Left ventricle myocardium inferior (tissue), 1 donor: ENCODE data around the gene CCND1. TPM values are rescaled to one million over a fixed set of nuclear protein-coding genes. Genes with fewer than 3 reads are reported as not detected.

Experiments
- DNase-seq: peaks from one replicate; pipeline ENCODE4 v3.0.0-alpha.2; 2020
- H3K27ac ChIP-seq: fragments of 200-600 bp; replicated peaks from 2 replicates; pipeline ENCODE4 v1.8.0; 2021
- H3K27me3 ChIP-seq: fragments of 200-600 bp; 2 replicates; pipeline ENCODE4 v1.8.0; 2021; ENCODE audit warnings: low read depth
- H3K36me3 ChIP-seq: fragments of 200-600 bp; 2 replicates; pipeline ENCODE4 v1.8.0; 2021
- H3K4me1 ChIP-seq: fragments of 200-600 bp; 2 replicates; pipeline ENCODE4 v1.8.0; 2021
- H3K4me3 ChIP-seq: fragments of 200-600 bp; 2 replicates; pipeline ENCODE4 v1.8.0; 2021; ENCODE audit warnings: mild to moderate bottlenecking, moderate library complexity
- H3K9me3 ChIP-seq: fragments of 200-600 bp; replicated peaks from 2 replicates; pipeline ENCODE4 v1.8.0; 2021
- intact Hi-C: fragments of 100-400 bp; cut with micrococcal nuclease; formaldehyde crosslinking; loops from one replicate; pipeline ENCODE4 v1.11.0; 2022
- total RNA-seq: library from RNA; stranded (reverse); fragmentation: NEBNext Ultra II Directional; extraction: Animal tissue kit (Norgen Biotek cat#: 25700); gene quantifications from one replicate; pipeline ENCODE4 v1.2.1, GENCODE V29; 2021
- TF ChIP-seq, protein P1 (sequence below): fragments of 200-600 bp; IDR thresholded peaks from 2 replicates; pipeline ENCODE4 v1.8.0; 2021; ENCODE audit warnings: antibody characterized with exemption, mild to moderate bottlenecking, borderline replicate concordance
- donor health status: DM: no; HTN: yes; CAD: no; lungs with severe emphysema.

CCND1 gene
- total RNA-seq, 1 donor from 2014 or later = 160 TPM

DNA sequence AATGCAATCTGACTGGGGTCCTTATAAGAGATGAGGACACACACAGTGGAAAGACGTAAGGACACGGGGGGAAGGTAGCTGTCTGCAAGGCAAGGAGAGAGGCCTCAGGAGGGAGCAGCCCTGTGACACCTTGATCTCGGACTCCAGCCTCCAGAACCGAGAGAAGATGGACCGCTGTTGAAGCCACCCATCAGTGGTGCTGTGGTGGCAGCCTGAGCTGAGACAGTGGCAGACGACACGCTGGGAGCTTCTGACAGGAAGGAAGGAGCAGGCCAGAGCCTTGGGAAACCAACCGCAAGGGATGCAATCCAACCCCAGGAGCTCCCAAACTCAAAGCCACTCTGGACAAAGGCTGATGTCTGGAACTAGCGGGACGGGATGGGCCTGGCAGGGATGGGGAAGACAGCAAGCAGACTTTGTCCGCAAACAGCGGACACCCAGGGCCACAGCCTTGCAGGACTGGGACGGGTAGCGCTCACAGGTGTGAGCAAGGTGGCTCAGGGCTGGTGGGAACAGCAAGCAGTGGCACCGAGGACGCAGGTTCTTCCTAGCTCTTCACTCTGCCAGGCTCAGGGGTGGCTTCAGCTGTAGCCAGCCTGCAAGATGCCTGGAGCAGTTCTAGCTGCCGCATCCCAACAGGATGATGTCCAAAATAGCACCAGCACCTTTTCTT, 23.3 kb downstream of the CCND1 start:
- DNase-seq = no peak
- peaks cover 6% of the 10 kb centered on the region for H3K4me1 ChIP-seq
- H3K36me3 ChIP-seq = peaks cover 64% of the 10 kb centered on the region
- TF ChIP-seq, protein P1, sequence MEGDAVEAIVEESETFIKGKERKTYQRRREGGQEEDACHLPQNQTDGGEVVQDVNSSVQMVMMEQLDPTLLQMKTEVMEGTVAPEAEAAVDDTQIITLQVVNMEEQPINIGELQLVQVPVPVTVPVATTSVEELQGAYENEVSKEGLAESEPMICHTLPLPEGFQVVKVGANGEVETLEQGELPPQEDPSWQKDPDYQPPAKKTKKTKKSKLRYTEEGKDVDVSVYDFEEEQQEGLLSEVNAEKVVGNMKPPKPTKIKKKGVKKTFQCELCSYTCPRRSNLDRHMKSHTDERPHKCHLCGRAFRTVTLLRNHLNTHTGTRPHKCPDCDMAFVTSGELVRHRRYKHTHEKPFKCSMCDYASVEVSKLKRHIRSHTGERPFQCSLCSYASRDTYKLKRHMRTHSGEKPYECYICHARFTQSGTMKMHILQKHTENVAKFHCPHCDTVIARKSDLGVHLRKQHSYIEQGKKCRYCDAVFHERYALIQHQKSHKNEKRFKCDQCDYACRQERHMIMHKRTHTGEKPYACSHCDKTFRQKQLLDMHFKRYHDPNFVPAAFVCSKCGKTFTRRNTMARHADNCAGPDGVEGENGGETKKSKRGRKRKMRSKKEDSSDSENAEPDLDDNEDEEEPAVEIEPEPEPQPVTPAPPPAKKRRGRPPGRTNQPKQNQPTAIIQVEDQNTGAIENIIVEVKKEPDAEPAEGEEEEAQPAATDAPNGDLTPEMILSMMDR = no peak
- H3K27ac ChIP-seq = no peak overlapping the region
- H3K27me3 ChIP-seq = no peaks in the 10 kb centered on the region
- H3K9me3 ChIP-seq = no peaks in the 10 kb centered on the region
- intact Hi-C loops = no loop called here
- H3K4me3 ChIP-seq = no peak overlapping the region

DNA sequence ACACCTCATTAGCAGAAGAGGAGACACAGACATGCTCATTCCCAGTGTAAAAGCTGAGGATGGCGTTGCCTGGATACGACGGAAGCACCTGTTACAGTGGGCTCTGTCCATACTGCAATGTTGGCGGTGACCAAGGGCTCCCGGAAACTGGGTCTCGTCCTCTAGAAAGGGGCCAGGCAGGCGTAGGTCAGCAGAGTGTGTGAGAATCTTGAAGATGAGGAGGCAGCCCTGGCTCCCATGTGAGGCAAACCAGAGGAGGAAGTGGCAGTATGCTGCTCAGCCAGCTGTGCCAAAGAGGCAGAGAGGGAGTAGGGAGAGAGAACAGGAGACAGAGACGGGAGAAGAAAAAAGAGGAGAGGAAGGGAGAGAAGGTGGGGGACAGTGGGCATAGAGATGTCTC, 23.9 kb downstream of the CCND1 start:
- peaks cover 8% of the 10 kb centered on the region for H3K4me1 ChIP-seq
- intact Hi-C loops = no loop called here
- TF ChIP-seq, protein P1 = no peak
- DNase-seq = no peak
- no peak overlapping the region for H3K27ac ChIP-seq
- H3K36me3 ChIP-seq = peaks cover 68% of the 10 kb centered on the region
- H3K4me3 ChIP-seq = no peak overlapping the region
- H3K27me3 ChIP-seq = no peaks in the 10 kb centered on the region
- no peaks in the 10 kb centered on the region for H3K9me3 ChIP-seq

DNA sequence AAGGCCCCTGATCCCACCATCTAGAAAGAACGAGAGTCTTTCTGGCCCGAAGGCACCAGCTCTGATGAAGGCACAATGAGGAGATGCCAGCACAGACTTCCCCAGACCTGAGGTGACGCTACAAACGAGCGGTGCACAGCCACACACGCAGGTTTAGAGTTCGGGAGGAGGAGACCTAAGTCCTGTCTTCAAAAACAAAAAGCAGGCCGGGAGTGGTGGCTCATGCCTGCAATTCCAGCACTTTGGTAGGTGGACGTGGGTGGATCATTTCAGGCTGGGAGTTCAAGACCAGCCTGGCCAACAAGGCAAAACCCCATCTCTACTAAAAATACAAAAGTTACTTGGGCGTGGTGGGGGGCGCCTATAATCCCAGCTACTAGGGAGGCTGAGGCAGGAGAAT, 24.7 kb downstream of the CCND1 start:
- H3K36me3 ChIP-seq = peaks cover 71% of the 10 kb centered on the region
- DNase-seq = no peak
- no peak overlapping the region for H3K4me3 ChIP-seq
- H3K4me1 ChIP-seq = peaks cover 16% of the 10 kb centered on the region
- H3K9me3 ChIP-seq = no peaks in the 10 kb centered on the region
- no peaks in the 10 kb centered on the region for H3K27me3 ChIP-seq
- H3K27ac ChIP-seq = no peak overlapping the region
- intact Hi-C loops = no loop called here
- TF ChIP-seq, protein P1 = no peak

DNA sequence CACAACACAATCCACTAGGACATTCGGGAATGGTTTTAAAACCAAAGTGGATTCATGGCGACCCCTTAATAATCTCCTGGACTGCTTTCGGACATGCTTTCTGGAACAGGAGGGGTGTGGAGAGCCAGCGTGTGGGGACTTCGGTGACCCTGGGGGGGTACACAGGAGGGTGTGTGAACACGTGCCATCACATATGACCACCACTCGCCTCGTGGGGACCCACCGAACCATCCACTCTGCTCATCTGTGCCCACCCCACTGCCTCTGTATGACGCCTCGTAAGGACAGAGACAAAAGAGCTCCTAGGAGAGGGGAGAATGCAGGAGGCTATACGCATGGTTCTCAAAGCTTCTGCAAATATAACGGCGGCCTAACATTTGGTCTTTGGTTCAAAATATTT, 25.3 kb downstream of the CCND1 start:
- DNase-seq = no peak
- TF ChIP-seq, protein P1 = no peak
- peaks cover 73% of the 10 kb centered on the region for H3K36me3 ChIP-seq
- intact Hi-C loops = no loop called here
- no peak overlapping the region for H3K4me3 ChIP-seq
- H3K4me1 ChIP-seq = peaks cover 19% of the 10 kb centered on the region
- no peaks in the 10 kb centered on the region for H3K9me3 ChIP-seq
- H3K27ac ChIP-seq = no peak overlapping the region
- no peaks in the 10 kb centered on the region for H3K27me3 ChIP-seq

DNA sequence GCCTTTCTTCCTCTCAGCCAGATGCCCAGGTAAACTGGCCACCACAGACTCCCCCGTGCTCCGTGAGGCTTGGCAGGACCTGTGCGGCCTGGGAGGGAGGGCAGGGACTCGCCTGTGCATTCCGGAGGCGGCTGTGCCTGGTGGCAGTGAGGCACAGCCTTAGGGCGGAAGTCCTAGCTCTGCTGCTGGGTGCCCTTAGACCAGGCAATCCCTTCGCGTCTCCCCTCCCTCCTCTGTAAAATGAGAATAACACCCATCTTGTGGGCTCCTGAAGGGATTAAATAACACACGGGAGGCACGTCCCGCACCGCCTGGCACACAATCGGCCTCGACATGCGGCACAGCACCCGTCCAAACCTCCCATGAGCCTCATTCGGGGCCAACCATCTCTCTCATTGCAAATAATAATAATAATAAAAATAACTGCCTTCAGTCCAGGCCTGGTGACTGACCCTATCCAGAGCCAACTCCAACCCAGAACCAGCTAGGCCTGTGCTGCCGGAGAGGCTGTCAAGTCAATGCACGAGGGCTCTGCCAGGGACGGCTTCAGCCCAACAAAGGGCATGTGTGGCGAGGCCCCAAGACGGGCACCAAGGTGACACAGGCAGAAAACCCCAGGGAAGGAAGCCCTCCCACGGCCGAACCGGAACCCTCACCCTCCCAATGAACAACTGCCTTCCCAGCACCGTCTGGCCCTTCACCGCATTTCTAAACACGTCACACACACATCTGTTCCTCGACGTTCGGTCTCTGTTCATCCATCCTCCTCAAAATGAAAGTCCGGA, 26.0 kb downstream of the CCND1 start:
- TF ChIP-seq, protein P1 = no peak
- DNase-seq = no peak
- intact Hi-C loops = no loop called here
- Histone ChIP-seq H3K27me3 (no peaks in the 10 kb centered on the region), H3K4me3 (no peak overlapping the region), H3K9me3 (no peaks in the 10 kb centered on the region), H3K27ac (no peak overlapping the region), H3K36me3 (peaks cover 80% of the 10 kb centered on the region), H3K4me1 (peaks cover 17% of the 10 kb centered on the region)
